AG04450 (cell line): ENCODE results near the gene P2RX2. TPM values are rescaled to one million over a fixed set of nuclear protein-coding genes. Genes with fewer than 3 reads are reported as not detected.
A peak's percentile ranks its signal among the peaks of the same experiment; 100 is the strongest.

ENCODE experiments used
- CTCF ChIA-PET: fragments of 300-600, 350-600 bp; formaldehyde crosslinking; extraction: SDS; loops from one replicate; lab custom pipeline; 2022; ENCODE audit warnings: antibody characterized with exemption, inconsistent platforms; lab: Charles Lee
- POLR2A ChIA-PET: fragments of 350-600 bp; formaldehyde crosslinking; extraction: SDS; loops from one replicate; lab custom pipeline; 2021; ENCODE audit warnings: antibody characterized with exemption, inconsistent platforms; lab: Yijun Ruan, JAX
- DNase-seq: peaks from one replicate; pipeline ENCODE4 v3.0.0-alpha.2; 2011; ENCODE audit warnings: low read depth, low spot score
- H3K27ac ChIP-seq: one replicate; pipeline ENCODE4 v1.5.1; 2012; ENCODE audit warnings: low read depth, low read length, control low read depth
- H3K27me3 ChIP-seq: one replicate; pipeline ENCODE4 v1.6.0; 2012; ENCODE audit warnings: low read length; ENCODE audit not compliant: control insufficient read depth, insufficient read depth
- H3K4me3 ChIP-seq: 2 replicates; pipeline ENCODE4 v1.5.1; 2011; ENCODE audit warnings: mild to moderate bottlenecking, low read depth, low read length, control low read depth
- H3K9me3 ChIP-seq: 2 replicates; pipeline ENCODE4 v1.5.1; 2012; ENCODE audit warnings: low read length; ENCODE audit not compliant: control insufficient read depth, insufficient read depth
- polyA plus RNA-seq: library from polyadenylated mRNA; depleted of rRNA; stranded (reverse); fragments of >200 nt; gene quantifications from 2 replicates; pipeline ENCODE4 v1.2.3, GENCODE V29; 2011
- TF ChIP-seq, protein P1 (sequence below): IDR thresholded peaks from 2 replicates; pipeline ENCODE4 v1.5.1; 2011; ENCODE audit warnings: low read depth, low read length, control low read depth, inconsistent platforms

P2RX2 gene
- polyA plus RNA-seq, 1 experiment, result not detected

- H3K27me3 ChIP-seq, result peaks cover 58% of the 10 kb centered on the region
Measured at GRCh38 chr12:132608231-132609171, 10.1 kb upstream of the P2RX2 start.

DNA sequence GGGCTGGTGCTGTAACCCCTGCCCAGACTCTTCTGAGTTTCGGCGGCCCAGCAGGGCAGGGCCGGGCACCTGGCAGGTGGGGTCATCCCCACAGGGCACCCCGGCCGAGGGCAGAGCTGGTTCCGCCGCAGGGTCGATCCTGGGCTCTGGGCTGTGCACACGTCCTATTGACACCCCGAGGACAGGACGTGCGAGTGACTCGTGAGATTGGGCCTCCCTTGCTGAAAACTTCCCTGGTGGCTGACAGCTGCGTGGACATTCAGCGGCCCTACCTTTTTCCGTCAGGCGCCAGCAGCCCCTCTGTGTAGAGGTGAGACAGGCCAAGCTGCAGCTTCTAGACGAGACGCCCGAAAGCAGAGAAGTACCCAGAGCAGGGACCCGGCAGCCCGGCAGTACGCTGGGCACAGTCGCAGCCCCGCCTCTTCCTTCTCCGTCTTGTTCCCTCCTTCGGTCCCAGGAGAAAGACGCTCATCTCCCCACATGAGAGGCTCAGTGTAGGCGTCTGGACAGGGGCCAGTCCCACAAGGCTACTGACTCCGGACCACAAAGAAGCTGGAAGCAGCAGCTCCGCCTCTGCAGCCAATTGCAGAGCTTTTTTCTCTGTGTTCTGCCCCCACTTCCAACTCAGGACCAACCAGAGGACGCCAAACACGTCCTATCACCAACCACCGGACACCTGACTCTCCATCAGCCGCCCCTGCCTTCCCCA lies 8.4 kb upstream of the P2RX2 start, which contains the start of gene LRCOL1:
Gene LRCOL1 (minus strand): TSS at position 532 of the 709 bp plus-strand sequence. CDS start 4,331 bp downstream, outside the sequence.
- TF ChIP-seq, protein P1, sequence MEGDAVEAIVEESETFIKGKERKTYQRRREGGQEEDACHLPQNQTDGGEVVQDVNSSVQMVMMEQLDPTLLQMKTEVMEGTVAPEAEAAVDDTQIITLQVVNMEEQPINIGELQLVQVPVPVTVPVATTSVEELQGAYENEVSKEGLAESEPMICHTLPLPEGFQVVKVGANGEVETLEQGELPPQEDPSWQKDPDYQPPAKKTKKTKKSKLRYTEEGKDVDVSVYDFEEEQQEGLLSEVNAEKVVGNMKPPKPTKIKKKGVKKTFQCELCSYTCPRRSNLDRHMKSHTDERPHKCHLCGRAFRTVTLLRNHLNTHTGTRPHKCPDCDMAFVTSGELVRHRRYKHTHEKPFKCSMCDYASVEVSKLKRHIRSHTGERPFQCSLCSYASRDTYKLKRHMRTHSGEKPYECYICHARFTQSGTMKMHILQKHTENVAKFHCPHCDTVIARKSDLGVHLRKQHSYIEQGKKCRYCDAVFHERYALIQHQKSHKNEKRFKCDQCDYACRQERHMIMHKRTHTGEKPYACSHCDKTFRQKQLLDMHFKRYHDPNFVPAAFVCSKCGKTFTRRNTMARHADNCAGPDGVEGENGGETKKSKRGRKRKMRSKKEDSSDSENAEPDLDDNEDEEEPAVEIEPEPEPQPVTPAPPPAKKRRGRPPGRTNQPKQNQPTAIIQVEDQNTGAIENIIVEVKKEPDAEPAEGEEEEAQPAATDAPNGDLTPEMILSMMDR, result no peak
- Histone ChIP-seq H3K4me3 (peak within 1 kb of the TSS; percentile 48), H3K27ac (no peak within 1 kb of the TSS), H3K27me3 (peaks cover 44% of the 10 kb centered on the region), H3K9me3 (peaks cover 13% of the 10 kb centered on the region)
- ChIA-PET CTCF (interaction anchor here (1.5 to 2.8 kb wide), 3 partner anchors 10 to 195 kb away, joined by 5 to 19 read pairs (median 6); no protein-coding TSS in a partner anchor), POLR2A (interaction anchor here (1.1 kb wide), 1 partner anchor 12 kb away, joined by 4 read pairs; no protein-coding TSS in a partner anchor)
- peak; percentile 71 for DNase-seq

More at GRCh38 chr12:132608231-132609171, 10.1 kb upstream of the P2RX2 start:
- Histone ChIP-seq H3K4me3 (no peak overlapping the region), H3K27ac (no peak overlapping the region), H3K9me3 (peaks cover 13% of the 10 kb centered on the region)
- POLR2A ChIA-PET, result interaction anchor here (0.6 kb wide), 1 partner anchor 447 kb away, joined by 3 read pairs; no protein-coding TSS in a partner anchor
- TF ChIP-seq, protein P1, result no peak
- DNase-seq, result no peak
- CTCF ChIA-PET, result interaction anchor here (1.5 to 2.8 kb wide), 2 partner anchors 30 to 194 kb away, joined by 6 to 19 read pairs; no protein-coding TSS in a partner anchor

- Histone ChIP-seq H3K9me3 (peaks cover 20% of the 10 kb centered on the region), H3K4me3 (no peak overlapping the region), H3K27ac (no peak overlapping the region), H3K27me3 (peaks cover 43% of the 10 kb centered on the region)
- DNase-seq, result no peak
- ChIA-PET CTCF (interaction anchor here (2.8 kb wide), 1 partner anchor 196 kb away, joined by 19 read pairs; no protein-coding TSS in a partner anchor), POLR2A (interaction anchor here (1.1 kb wide), 1 partner anchor 11 kb away, joined by 4 read pairs; no protein-coding TSS in a partner anchor)
- TF ChIP-seq, protein P1, result no peak
Measured at GRCh38 chr12:132610866-132611602, 7.5 kb upstream of the P2RX2 start.

GRCh38 chr12:132611620-132612019 lies 7.0 kb upstream of the P2RX2 start:
- H3K27me3 ChIP-seq, result peaks cover 42% of the 10 kb centered on the region
- DNase-seq, result no peak
- no peak overlapping the region for H3K4me3 ChIP-seq
- peaks cover 26% of the 10 kb centered on the region for H3K9me3 ChIP-seq
- TF ChIP-seq, protein P1, result no peak
- CTCF ChIA-PET, result no interaction called here
- POLR2A ChIA-PET, result no interaction called here
- no peak overlapping the region for H3K27ac ChIP-seq
